BJ (cell line): ENCODE data around the gene POMGNT1. TPM values are rescaled to one million over a fixed set of nuclear protein-coding genes. Genes with fewer than 3 reads are reported as not detected.
A peak's percentile ranks its signal among the peaks of the same experiment; 100 is the strongest.

Experiments used
- CTCF ChIA-PET: fragments of 350-600 bp; formaldehyde crosslinking; extraction: SDS; loops from one replicate; lab custom pipeline; 2021; ENCODE audit warnings: antibody characterized with exemption, inconsistent platforms; lab: Yijun Ruan, JAX
- POLR2A ChIA-PET: fragments of 300-600 bp; sonication (Branson Sonifier 250); formaldehyde crosslinking; extraction: SDS; loops from one replicate; lab custom pipeline; 2021; ENCODE audit warnings: antibody characterized with exemption; lab: Charles Lee
- DNase-seq: peaks from one replicate; pipeline ENCODE4 v3.0.0-alpha.2; 2011; ENCODE audit warnings: low read depth
- H3K27me3 ChIP-seq: 2 replicates; pipeline ENCODE4 v1.6.0; 2011; ENCODE audit warnings: low read length; ENCODE audit not compliant: control insufficient read depth, insufficient read depth
- H3K36me3 ChIP-seq: 2 replicates; pipeline ENCODE4 v1.5.1; 2011; ENCODE audit warnings: low read length; ENCODE audit not compliant: control insufficient read depth, insufficient read depth
- H3K4me3 ChIP-seq: 2 replicates; pipeline ENCODE4 v1.5.1; 2011; ENCODE audit warnings: low read depth, mild to moderate bottlenecking, control low read depth, low read length
- polyA plus RNA-seq: library from polyadenylated mRNA; depleted of rRNA; stranded (reverse); fragments of >200 nt; gene quantifications from 2 replicates; pipeline ENCODE4 v1.2.3, GENCODE V29; 2011
- TF ChIP-seq, protein P1 (sequence below): IDR thresholded peaks from 2 replicates; pipeline ENCODE4 v1.5.1; 2011; ENCODE audit warnings: low read depth, mild to moderate bottlenecking, control low read depth, inconsistent platforms, low read length, moderate library complexity; ENCODE audit not compliant: insufficient read depth

The POMGNT1 gene
- polyA plus RNA-seq, 1 experiment, result 80.0 TPM

DNA sequence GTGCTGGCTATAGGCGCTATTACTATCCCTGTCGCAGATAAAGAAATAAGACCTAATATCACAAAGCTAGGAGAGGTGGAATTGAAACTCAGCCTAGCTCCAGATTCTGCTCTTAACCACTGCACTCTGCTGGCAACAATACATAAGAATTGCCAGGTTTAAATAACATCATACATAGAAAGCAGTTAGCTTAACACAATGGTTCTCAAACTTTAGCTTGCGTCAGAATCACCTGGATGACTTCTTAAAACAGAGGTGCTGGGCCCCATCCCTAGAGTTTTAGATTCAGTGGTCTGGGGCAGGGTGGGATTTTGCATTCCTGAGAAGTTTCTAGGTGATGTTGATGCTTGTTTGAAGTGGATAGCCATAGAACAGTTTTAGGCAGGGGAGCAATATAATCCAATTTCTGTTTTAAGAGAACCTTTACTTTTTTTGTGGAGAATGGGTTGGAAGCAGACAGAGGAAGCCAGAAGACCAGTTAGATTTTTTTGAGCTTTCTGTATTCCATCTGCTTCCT is 1.1 kb upstream of the POMGNT1 start:
- Histone ChIP-seq H3K36me3 (peaks cover 5% of the 10 kb centered on the region; the same call in 1 of the 2 replicates), H3K4me3 (no peak overlapping the region), H3K27me3 (no peaks in the 10 kb centered on the region)
- ChIA-PET POLR2A (no interaction called here), CTCF (interaction anchor here (0.6 to 1.0 kb wide), 3 partner anchors 11 to 449 kb away, joined by 3 to 6 read pairs (median 3); no protein-coding TSS in a partner anchor)
- DNase-seq, result no peak
- TF ChIP-seq, protein P1, sequence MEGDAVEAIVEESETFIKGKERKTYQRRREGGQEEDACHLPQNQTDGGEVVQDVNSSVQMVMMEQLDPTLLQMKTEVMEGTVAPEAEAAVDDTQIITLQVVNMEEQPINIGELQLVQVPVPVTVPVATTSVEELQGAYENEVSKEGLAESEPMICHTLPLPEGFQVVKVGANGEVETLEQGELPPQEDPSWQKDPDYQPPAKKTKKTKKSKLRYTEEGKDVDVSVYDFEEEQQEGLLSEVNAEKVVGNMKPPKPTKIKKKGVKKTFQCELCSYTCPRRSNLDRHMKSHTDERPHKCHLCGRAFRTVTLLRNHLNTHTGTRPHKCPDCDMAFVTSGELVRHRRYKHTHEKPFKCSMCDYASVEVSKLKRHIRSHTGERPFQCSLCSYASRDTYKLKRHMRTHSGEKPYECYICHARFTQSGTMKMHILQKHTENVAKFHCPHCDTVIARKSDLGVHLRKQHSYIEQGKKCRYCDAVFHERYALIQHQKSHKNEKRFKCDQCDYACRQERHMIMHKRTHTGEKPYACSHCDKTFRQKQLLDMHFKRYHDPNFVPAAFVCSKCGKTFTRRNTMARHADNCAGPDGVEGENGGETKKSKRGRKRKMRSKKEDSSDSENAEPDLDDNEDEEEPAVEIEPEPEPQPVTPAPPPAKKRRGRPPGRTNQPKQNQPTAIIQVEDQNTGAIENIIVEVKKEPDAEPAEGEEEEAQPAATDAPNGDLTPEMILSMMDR, result no peak

DNA sequence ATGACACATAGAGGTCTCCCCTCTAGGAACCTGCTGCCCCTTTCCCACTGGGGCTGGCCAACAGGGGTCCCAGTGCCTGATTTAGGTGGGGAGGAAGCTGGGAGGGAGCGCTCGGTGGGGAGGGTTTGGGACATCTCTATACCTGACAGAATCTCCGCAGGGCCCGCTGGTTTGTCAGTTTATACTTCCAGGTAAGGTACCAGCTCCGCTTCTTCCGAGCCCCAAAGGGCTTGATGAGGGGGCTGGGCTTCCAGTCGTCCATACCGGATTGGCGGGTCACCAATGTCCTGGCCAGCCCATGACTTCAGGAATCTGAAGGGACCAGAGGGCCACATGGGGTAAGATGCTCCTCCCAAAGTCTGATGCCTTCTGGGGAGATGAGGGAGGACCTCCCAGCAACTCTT is 672 bp downstream of the POMGNT1 start:
- POLR2A ChIA-PET, result no interaction called here
- peaks cover 12% of the 10 kb centered on the region for H3K36me3 ChIP-seq
- no peak for DNase-seq
- no peaks in the 10 kb centered on the region for H3K27me3 ChIP-seq
- peak overlapping the region; percentile 61 for H3K4me3 ChIP-seq
- CTCF ChIA-PET, result no interaction called here
- TF ChIP-seq, protein P1, result no peak

DNA sequence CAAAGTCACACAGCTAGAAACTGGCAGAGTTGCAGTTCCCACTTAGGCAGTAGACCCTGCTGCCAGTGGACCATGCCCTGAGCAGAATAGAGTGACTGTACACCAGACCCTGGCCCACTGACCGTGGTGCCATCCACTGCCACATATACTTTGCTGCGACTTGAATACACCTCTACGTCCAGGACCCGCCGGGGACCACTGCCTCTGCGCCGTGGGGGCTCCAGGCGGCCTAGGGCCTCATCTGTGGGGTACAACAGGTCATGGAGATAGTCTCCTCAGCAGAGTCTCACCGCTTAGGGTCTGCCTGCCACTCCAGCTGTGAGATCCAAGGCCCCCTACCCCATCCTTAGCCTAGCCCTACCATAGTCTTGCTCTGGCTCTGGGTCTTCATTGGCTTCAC is 1.6 kb downstream of the POMGNT1 start:
- H3K36me3 ChIP-seq, result peaks cover 18% of the 10 kb centered on the region
- ChIA-PET CTCF (interaction anchor here (0.8 kb wide), 1 partner anchor 15 kb away, joined by 3 read pairs; no protein-coding TSS in a partner anchor), POLR2A (no interaction called here)
- DNase-seq, result no peak
- TF ChIP-seq, protein P1, result no peak
- no peaks in the 10 kb centered on the region for H3K27me3 ChIP-seq
- no peak overlapping the region for H3K4me3 ChIP-seq

DNA sequence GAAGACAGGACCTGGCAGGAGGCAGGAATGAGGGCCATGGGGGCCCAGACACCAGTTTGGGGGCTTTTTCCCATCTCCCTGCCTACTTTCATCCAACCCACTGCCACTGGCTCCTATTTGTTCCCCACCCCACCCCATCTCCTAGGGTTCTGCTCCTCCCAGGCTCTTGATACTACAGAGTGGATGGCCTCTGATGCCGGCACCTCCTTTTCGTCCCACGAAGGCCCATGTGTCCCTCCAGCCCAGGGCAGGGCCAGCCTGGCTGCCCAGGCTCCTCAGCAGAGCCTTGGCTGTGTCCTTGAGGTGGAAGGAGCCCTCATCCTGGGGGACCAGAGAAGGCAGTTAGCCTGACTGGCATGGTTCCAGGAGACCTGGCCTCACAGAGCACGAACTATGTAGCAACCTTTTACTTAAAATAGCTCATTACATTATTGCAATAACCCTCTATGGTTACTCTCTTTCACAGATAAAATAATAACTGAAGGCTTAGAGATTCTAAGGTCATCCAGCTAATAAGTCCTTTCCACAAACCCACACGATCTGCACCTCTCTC is 3.5 kb downstream of the POMGNT1 start:
- Histone ChIP-seq H3K36me3 (peaks cover 24% of the 10 kb centered on the region), H3K4me3 (no peak overlapping the region), H3K27me3 (no peaks in the 10 kb centered on the region)
- TF ChIP-seq, protein P1, result no peak
- ChIA-PET CTCF (interaction anchor here (1.2 to 2.1 kb wide), 3 partner anchors 11 to 157 kb away, joined by 3 to 9 read pairs (median 4); no protein-coding TSS in a partner anchor), POLR2A (no interaction called here)
- no peak for DNase-seq

DNA sequence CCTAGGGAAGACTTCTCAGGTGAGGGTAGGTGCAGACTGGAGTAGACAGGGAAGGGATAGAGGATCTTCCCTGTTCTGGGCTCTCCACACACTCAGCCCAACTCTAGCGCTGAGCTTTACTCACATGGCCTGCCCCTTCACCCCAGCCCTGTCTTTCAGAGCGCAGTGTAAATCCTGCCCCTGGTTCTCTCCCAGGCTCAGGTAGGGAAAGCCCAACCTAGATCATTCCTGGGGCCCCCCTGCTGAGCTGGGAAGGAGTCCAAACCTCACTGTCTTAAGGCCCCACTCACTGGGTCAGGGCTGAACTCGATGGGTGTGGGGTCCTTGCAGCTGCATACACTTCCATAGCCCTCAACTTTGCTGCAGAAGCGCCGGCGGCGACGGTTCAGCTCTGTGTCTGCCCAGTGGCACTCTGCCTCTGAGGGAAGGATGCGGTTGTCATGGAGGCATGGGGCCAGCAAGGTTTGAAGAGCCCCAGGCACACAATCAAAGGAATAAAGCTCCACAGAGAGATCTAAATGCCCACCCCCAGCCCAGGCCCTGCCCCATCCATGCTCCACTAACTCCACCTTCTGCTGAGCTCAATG is 4.2 kb downstream of the POMGNT1 start:
- no peaks in the 10 kb centered on the region for H3K27me3 ChIP-seq
- POLR2A ChIA-PET, result no interaction called here
- DNase-seq, result no peak
- TF ChIP-seq, protein P1, result no peak
- no peak overlapping the region for H3K4me3 ChIP-seq
- CTCF ChIA-PET, result interaction anchor here (0.6 to 2.1 kb wide), 4 partner anchors 10 to 156 kb away, joined by 3 to 9 read pairs (median 4); no protein-coding TSS in a partner anchor
- peaks cover 27% of the 10 kb centered on the region for H3K36me3 ChIP-seq
